Measurements from ENCODE around the gene CORO1C. TPM values are rescaled to one million over a fixed set of nuclear protein-coding genes. Genes with fewer than 3 reads are reported as not detected.

CORO1C gene
- total RNA-seq, 6 experiments from 2014 or later = 36.6 to 100 (median 57.5) TPM

- intact Hi-C loops (cut with DNase I) = no loop called here
- Histone ChIP-seq H3K4me1 (peaks cover 0 to 15% (median 2%) of the 10 kb centered on the region in 4 donors), H3K27me3 (no peaks in the 10 kb centered on the region), H3K4me3 (no peak overlapping the region), H3K36me3 (peaks cover 0 to 14% (median 5%) of the 10 kb centered on the region in 4 donors), H3K9me3 (no peaks in the 10 kb centered on the region), H3K27ac (peak overlapping the region in 1 of 3 donors; percentile 9)
- ATAC-seq (peak; percentile 42 to 89 (median 67)), DNase-seq (peak in 2 of 3 donors; percentile 43 to 67)
- TF ChIP-seq POLR2A (IDR thresholded peaks at IDR 0.05) = no peak
- TF ChIP-seq CTCF (IDR thresholded peaks at IDR 0.05) = no peak
- 33% methylated on average over 18 of the region's 18 CpGs for WGBS (ENCODE audit: insufficient coverage, low coverage, low lambda C conversion rate, missing lambda C conversion rate)
Observed at GRCh38 chr12:108643941-108644810, 87.1 kb downstream of the CORO1C start.

- no peaks in the 10 kb centered on the region for H3K27me3 ChIP-seq
- whole genome bisulfite sequencing (ENCODE audit: insufficient coverage, low coverage, low lambda C conversion rate, missing lambda C conversion rate) = 100% methylated on average over 1 of the region's 1 CpG
- peaks cover 0 to 15% (median 2%) of the 10 kb centered on the region in 4 donors for H3K4me1 ChIP-seq
- peaks cover 0 to 7% (median 1%) of the 10 kb centered on the region in 4 donors for H3K36me3 ChIP-seq
- H3K9me3 ChIP-seq = no peaks in the 10 kb centered on the region
- peak in 2 of 4 donors; percentile 5 to 36 for ATAC-seq
- intact Hi-C loops (cut with DNase I) = no loop called here
- no peak for DNase-seq
- no peak overlapping the region for H3K4me3 ChIP-seq
- H3K27ac ChIP-seq = no peak overlapping the region
- TF ChIP-seq POLR2A (IDR thresholded peaks at IDR 0.05) = no peak
Observed at GRCh38 chr12:108642899-108643654, 88.2 kb downstream of the CORO1C start.

GRCh38 chr12:108642269-108642870, 88.9 kb downstream of the CORO1C start:
- Histone ChIP-seq H3K4me3 (no peak overlapping the region), H3K4me1 (peaks cover 0 to 15% (median 2%) of the 10 kb centered on the region in 4 donors), H3K27me3 (no peaks in the 10 kb centered on the region), H3K9me3 (no peaks in the 10 kb centered on the region), H3K36me3 (peaks cover 0 to 7% (median 0%) of the 10 kb centered on the region in 4 donors), H3K27ac (no peak overlapping the region)
- WGBS (ENCODE audit: insufficient coverage, low coverage, low lambda C conversion rate, missing lambda C conversion rate) = 88% methylated on average over 13 of the region's 16 CpGs
- ATAC-seq = no peak
- no peak for TF ChIP-seq POLR2A (IDR thresholded peaks at IDR 0.05)
- no peak for TF ChIP-seq CTCF (IDR thresholded peaks at IDR 0.05)
- intact Hi-C loops (cut with DNase I) = no loop called here
- peak in 1 of 3 donors; percentile 30 for DNase-seq

- no peak overlapping the region for H3K4me3 ChIP-seq
- peaks cover 0 to 15% (median 2%) of the 10 kb centered on the region in 4 donors for H3K4me1 ChIP-seq
- peaks cover 0 to 5% (median 0%) of the 10 kb centered on the region in 4 donors for H3K36me3 ChIP-seq
- no peaks in the 10 kb centered on the region for H3K27me3 ChIP-seq
- H3K9me3 ChIP-seq = no peaks in the 10 kb centered on the region
- ATAC-seq (no peak), DNase-seq (no peak)
- no peak overlapping the region for H3K27ac ChIP-seq
- WGBS (ENCODE audit: insufficient coverage, low coverage, low lambda C conversion rate, missing lambda C conversion rate) = 67% methylated on average over 6 of the region's 9 CpGs
- intact Hi-C loops (cut with DNase I) = no loop called here
- TF ChIP-seq CTCF (IDR thresholded peaks at IDR 0.05) = no peak
- no peak for TF ChIP-seq POLR2A (IDR thresholded peaks at IDR 0.05)
Observed at GRCh38 chr12:108641446-108642268, 89.7 kb downstream of the CORO1C start.

Measured in right lobe of liver (tissue), 6 donors.